ENCODE data around the gene MED13. TPM values are rescaled to one million over a fixed set of nuclear protein-coding genes. Genes with fewer than 3 reads are reported as not detected.

Gene MED13
- total RNA-seq (10 to 100 TPM; 46.0 to 60.7 (median 51.8) TPM), polyA plus RNA-seq (10 to 100 TPM in 2 of 3 donors, 1 to 10 TPM in 1; 9.0 to 12.1 (median 10.2) TPM)

- Histone ChIP-seq H3K4me1 (peaks cover 0 to 48% (median 36%) of the 10 kb centered on the region in 4 donors), H3K36me3 (no peaks in the 10 kb centered on the region), H3K27me3 (no peaks in the 10 kb centered on the region), H3K4me3 (peak within 1 kb of the TSS; percentile 80 to 98 (median 98)), H3K27ac (peak within 1 kb of the TSS; percentile 95 to 100 (median 100)), H3K9me3 (no peaks in the 10 kb centered on the region)
- WGBS, 2 donors = 0% methylated on average over 70 to 79 of the region's 79 CpGs
- TF ChIP-seq CTCF (IDR thresholded peaks at IDR 0.05) = no peak
- no peak for TF ChIP-seq POLR2AphosphoS5 (IDR thresholded peaks at IDR 0.05)
- no peak for TF ChIP-seq POLR2A (IDR thresholded peaks at IDR 0.05)
- TF ChIP-seq EP300 (IDR thresholded peaks at IDR 0.05) = no peak
- intact Hi-C loops (cut with DNase I) = loop anchor here (5.0 to 10.0 kb wide), 3 partner anchors 68 to 1380 kb away; partner anchors contain the start of gene TANC2
- peak; percentile 79 for DNase-seq
Observed at GRCh38 chr17:62064791-62065563, at the start of gene MED13. MED13 (minus strand) TSS chr17:62065278; CDS start chr17:62065205, 73 bp downstream.

DNA sequence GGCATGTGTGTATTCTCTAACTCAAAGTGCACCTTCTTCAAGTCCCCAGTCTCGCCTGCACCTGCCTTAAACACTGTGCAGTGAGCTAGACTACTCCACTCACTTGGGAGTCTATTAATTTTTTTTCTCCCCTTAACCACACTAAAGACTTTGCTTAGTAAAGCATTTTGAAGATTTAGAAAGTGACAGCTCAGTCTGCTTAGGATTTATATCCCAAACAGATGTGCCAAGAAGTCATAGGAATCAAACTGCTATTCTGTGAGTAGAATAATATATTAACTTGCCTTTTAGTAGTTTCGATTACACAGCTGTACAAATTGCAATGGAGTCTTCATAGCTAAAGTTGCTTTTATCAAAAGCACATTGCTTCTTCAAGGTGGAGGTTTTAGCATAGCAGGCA, 47.2 kb upstream of the MED13 start:
- Histone ChIP-seq H3K27ac (no peak overlapping the region), H3K36me3 (no peaks in the 10 kb centered on the region), H3K9me3 (no peaks in the 10 kb centered on the region), H3K27me3 (peaks cover 0 to 4% (median 0%) of the 10 kb centered on the region in 3 donors), H3K4me3 (no peak overlapping the region), H3K4me1 (no peaks in the 10 kb centered on the region)
- 53 to 77% methylated on average over 2 of the region's 2 CpGs for WGBS, 2 donors
- no peak for DNase-seq
- intact Hi-C loops (cut with DNase I) = no loop called here
- no peak for TF ChIP-seq CTCF (IDR thresholded peaks at IDR 0.05)
- no peak for TF ChIP-seq EP300 (IDR thresholded peaks at IDR 0.05)
- TF ChIP-seq POLR2A (IDR thresholded peaks at IDR 0.05) = no peak
- TF ChIP-seq POLR2AphosphoS5 (IDR thresholded peaks at IDR 0.05) = no peak

- peaks cover 0 to 4% (median 0%) of the 10 kb centered on the region in 3 donors for H3K27me3 ChIP-seq
- H3K4me3 ChIP-seq = no peak overlapping the region
- DNase-seq = no peak
- no peaks in the 10 kb centered on the region for H3K9me3 ChIP-seq
- intact Hi-C loops (cut with DNase I) = no loop called here
- no peak overlapping the region for H3K27ac ChIP-seq
- H3K4me1 ChIP-seq = no peaks in the 10 kb centered on the region
- H3K36me3 ChIP-seq = no peaks in the 10 kb centered on the region
- 15 to 50% methylated on average over 7 of the region's 7 CpGs for WGBS, 2 donors
- TF ChIP-seq POLR2A (IDR thresholded peaks at IDR 0.05) = no peak
- no peak for TF ChIP-seq CTCF (IDR thresholded peaks at IDR 0.05)
- TF ChIP-seq EP300 (IDR thresholded peaks at IDR 0.05) = no peak
- no peak for TF ChIP-seq POLR2AphosphoS5 (IDR thresholded peaks at IDR 0.05)
Observed at GRCh38 chr17:62111562-62112171, 46.6 kb upstream of the MED13 start.

DNA sequence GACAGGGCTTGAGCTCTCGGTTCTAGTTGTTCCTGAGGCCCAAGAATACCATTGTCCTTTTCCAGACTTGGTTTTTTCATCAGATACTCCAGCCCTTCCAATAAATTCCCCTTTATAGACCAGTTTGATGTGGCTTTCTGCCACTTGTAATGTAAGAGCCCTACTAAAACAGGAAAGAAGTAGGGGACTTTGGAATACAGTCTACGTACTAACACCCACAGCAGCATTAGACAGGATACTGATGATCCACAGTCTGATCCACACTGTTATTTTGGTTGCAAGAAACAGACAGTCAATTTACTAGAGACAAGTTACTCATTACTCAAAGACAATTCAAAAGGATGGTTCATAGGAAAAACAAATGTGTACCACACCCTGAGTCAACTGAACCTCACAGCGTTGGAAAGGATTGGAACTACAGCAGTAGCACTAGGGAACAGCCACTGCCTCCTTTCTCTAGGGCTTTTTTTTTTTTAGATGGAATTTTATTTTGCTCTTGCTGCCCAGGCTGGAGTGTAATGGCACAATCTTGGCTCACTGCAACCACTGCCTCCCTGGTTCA, 45.9 kb upstream of the MED13 start:
- 17 to 73% methylated on average over 3 of the region's 3 CpGs for WGBS, 2 donors
- no peaks in the 10 kb centered on the region for H3K9me3 ChIP-seq
- no peak overlapping the region for H3K4me3 ChIP-seq
- no peaks in the 10 kb centered on the region for H3K4me1 ChIP-seq
- intact Hi-C loops (cut with DNase I) = no loop called here
- H3K27me3 ChIP-seq = peaks cover 0 to 4% (median 0%) of the 10 kb centered on the region in 3 donors
- TF ChIP-seq POLR2A (IDR thresholded peaks at IDR 0.05) (no peak), EP300 (IDR thresholded peaks at IDR 0.05) (no peak), CTCF (IDR thresholded peaks at IDR 0.05) (no peak), POLR2AphosphoS5 (IDR thresholded peaks at IDR 0.05) (no peak)
- no peaks in the 10 kb centered on the region for H3K36me3 ChIP-seq
- DNase-seq = no peak
- no peak overlapping the region for H3K27ac ChIP-seq

Measured in sigmoid colon (tissue), 7 donors.